Stimulated activated CD8-positive, alpha-beta memory T cell treated with anti-CD3 and anti-CD28 coated beads, Interleukin-15, amount 100 ng/mL, for 48 hours (primary cell): ENCODE data around the gene SYNE4.

ENCODE experiments used
- DNase-seq, 2 donors: peaks; one replicate each; pipeline ENCODE4 v3.0.0-alpha.2; 2020; ENCODE audit warnings: low read depth in 2 of 2

The SYNE4 gene

GRCh38 chr19:36026091-36026876 lies 17.7 kb upstream of the SYNE4 start:
- no peak for DNase-seq

DNA sequence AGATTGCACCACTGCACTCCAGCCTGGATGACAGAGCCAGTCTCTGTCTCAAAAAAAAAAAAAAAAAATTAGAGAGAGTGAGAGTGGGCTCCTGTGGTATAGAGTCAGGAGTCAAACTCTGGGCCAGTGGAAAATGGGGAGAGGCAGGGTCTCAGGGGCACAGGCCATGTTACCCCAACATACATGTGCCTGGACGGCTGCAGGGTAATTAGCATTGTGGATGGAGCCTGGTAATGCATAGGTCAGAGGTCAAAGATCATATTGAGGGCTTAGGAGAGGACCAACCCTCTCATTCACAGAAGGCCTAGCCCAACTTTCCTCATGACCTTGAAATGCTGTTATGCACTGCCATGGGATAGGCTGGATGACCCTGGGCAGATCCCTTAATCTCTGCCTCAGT lies 16.9 kb upstream of the SYNE4 start:
- DNase-seq: no peak

GRCh38 chr19:36023432-36023831 lies 14.8 kb upstream of the SYNE4 start:
- DNase-seq: no peak

- DNase-seq: no peak
These were observed 10.6 kb upstream of the SYNE4 start for GRCh38 chr19:36019061-36019670.

GRCh38 chr19:36014012-36014924 lies 5.7 kb upstream of the SYNE4 start, which contains the start of gene ALKBH6:
Gene ALKBH6, minus strand, starts transcription at chr19:36014213. Its CDS starts 816 bp downstream, at chr19:36013397.
- peak; percentile 100 for DNase-seq

- DNase-seq: no peak
These were observed 4.8 kb upstream of the SYNE4 start for GRCh38 chr19:36013280-36014011.

DNA sequence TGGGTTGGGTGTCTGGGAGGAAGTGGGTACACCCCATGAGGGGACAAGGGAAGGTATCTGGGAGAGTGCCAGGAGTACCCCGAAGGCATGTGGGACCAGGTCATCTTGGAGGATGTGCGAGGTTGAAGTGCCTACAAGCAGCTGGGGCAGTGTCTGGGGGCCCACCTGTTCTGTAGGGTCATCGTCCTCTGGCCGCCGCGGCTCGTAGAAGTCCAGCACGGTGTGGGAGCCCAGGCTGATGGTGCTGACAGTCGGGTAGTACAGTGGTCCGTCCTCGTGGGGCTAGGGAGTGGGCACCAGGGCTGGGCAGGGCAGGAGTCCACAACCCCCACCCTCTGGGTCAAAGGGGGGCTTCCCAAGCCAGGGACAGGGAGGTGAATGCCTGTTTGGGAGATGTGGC lies 1.8 kb upstream of the SYNE4 start:
- no peak for DNase-seq

- no peak for DNase-seq
These were observed 1.2 kb upstream of the SYNE4 start for GRCh38 chr19:36009633-36010379.

GRCh38 chr19:36009220-36009619 lies 607 bp upstream of the SYNE4 start:
- peak; percentile 39 to 46 for DNase-seq

- no peak for DNase-seq
These were observed 1.7 kb downstream of the SYNE4 start for GRCh38 chr19:36006955-36007354.

DNA sequence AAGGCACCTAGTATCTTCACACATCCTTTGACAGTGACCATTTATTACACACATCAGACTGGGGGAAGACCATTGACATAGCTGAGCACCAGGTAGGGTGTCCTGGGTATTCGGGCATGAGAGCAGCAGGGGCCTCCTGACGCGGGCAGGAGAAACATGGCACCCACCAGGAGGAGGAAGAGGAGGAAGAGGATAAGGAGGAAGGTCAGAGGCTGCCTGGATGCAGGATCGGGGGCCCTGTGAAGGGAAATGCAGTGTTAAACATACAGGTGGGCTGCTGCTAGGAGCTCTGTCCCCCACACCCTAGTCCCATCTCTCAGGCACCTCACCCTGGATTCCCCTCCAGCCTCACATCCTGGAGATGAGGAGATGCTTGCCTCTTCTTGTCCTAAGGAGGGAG lies 5.3 kb downstream of the SYNE4 start:
- no peak for DNase-seq

GRCh38 chr19:36001605-36002004 lies 7.0 kb downstream of the SYNE4 start:
- no peak for DNase-seq

GRCh38 chr19:35996777-35997176 lies 11.8 kb downstream of the SYNE4 start:
- DNase-seq: no peak

GRCh38 chr19:35995048-35995993 lies 13.3 kb downstream of the SYNE4 start, which contains the start of gene SDHAF1:
Gene SDHAF1, plus strand, starts transcription at chr19:35995188. Its CDS starts 87 bp downstream, at chr19:35995275.
- DNase-seq: peak; percentile 93 to 95

DNA sequence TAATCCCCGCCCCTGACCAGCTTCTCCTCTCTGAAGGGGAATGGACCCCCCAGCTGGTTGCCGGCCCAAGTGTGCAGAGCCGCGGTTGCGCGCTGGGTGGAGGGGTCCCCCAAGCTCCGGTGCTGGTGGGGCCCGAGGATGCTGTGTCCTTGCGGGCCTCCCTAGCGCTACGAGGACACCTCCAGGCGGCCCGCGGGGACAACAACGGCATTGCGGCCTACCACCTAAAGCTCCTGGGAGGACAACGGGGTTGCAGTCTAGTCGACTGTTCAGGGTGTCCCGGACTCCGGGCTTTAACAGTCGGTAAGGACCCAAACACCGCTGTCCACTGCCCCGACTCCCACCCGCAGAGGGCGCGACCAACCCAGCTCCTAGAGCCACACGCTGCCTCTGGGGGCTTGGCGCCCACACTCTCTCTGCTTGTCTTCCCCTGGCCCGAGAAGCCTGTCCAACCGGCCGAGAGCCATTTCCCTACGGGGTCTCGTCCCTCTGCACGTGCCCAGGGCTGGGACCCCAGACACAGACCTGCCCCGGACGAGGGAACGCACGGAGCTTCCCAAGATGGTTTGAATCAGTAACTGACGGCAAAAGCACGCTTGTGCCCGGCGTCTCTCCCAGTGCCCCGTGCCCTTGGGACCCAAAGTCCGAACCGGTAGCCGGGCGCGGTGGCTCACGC lies 14.6 kb downstream of the SYNE4 start:
- DNase-seq: no peak

DNA sequence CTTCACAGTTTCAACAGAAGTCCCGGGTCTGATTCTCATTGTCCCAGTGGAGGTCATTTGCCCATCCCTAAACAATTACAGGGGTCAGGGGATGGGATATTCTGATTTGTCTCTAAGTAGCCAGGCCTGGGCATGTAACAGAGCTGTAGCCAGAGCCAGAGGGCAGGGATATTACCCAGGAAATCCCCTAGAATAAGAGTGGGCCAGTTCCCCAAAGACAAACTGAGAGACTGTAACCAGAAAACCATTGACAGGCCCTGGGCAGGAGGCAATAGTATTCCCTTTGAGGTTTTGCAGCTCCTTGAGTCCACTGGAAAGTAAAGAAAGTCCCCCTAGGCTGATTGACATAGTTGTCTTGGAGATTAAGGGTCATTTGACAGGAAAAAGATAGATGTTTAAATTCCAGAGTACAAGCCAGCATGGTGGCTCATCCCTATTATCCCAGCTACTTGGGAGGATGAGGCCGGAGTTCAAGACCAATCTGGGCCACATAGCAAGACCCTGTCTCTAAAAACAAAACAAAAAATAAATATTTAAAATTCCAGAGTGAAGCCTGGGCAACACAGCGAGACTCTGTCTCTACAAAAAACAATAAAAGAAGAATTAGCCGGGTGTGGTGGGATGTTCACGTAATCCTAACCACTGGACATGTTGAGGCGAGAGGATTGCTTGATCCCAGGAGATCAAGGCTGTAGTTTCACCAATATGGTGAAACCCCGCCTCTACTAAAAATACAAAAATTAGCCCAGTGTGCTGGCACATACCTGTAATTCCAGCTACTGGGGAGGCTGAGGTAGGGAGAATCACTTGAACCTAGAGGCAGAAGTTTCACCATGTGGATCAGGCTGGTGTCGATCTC lies 15.5 kb downstream of the SYNE4 start:
- DNase-seq: no peak

- DNase-seq: no peak
These were observed 16.7 kb downstream of the SYNE4 start for GRCh38 chr19:35991731-35992450.
